Body of pancreas (tissue), 4 donors: ENCODE data around the gene PIP5K1B.

Experiments used
- CTCF ChIP-seq, 7 experiments: fragments of 450-650 bp in 4 of 7; fragments of 200-600 bp in 3 of 7; sonication (generic) in 3 of 7; IDR thresholded peaks; one replicate each; pipeline ENCODE4 v1.5.1; 2016 to 2019; ENCODE audit warnings: antibody characterized with exemption in 7 of 7
- POLR2A ChIP-seq, 3 donors: fragments of 450-650 bp; IDR thresholded peaks; one replicate each; pipeline ENCODE4 v1.6.1; 2016; ENCODE audit warnings: antibody characterized with exemption in 3 of 3, mild to moderate bottlenecking in 2 of 3

GRCh38 chr9:68940573-68940972 is 235.5 kb downstream of the PIP5K1B start:
- no peak for TF ChIP-seq POLR2A (IDR thresholded peaks at IDR 0.05)
- no peak for TF ChIP-seq CTCF (IDR thresholded peaks at IDR 0.05)
